CD4-positive, alpha-beta T cell treated with Interleukin-15 for 4 hours (primary cell): ENCODE data around the gene RECQL5.
A peak's percentile ranks its signal among the peaks of the same experiment; 100 is the strongest.

Experiments
- DNase-seq: peaks from one replicate; pipeline ENCODE4 v3.0.0-alpha.2; 2020; ENCODE audit warnings: low spot score

Gene RECQL5

GRCh38 chr17:75633486-75634375 lies 33.2 kb downstream of the RECQL5 start:
- DNase-seq = peak; percentile 39

- peak; percentile 80 for DNase-seq
Measured at GRCh38 chr17:75632863-75633485, 34.0 kb downstream of the RECQL5 start, which contains the start of gene SMIM5. SMIM5 (plus strand) TSS chr17:75633434; CDS start chr17:75640202, 6,768 bp downstream.

- DNase-seq = no peak
Measured at GRCh38 chr17:75632428-75632827, 34.5 kb downstream of the RECQL5 start.

GRCh38 chr17:75631353-75631752 lies 35.6 kb downstream of the RECQL5 start:
- DNase-seq = no peak

GRCh38 chr17:75630071-75630917 lies 36.7 kb downstream of the RECQL5 start:
- no peak for DNase-seq

- DNase-seq = no peak
Measured at GRCh38 chr17:75629157-75629556, 37.8 kb downstream of the RECQL5 start.

- DNase-seq = no peak
Measured at GRCh38 chr17:75628425-75628824, 38.5 kb downstream of the RECQL5 start.

- no peak for DNase-seq
Measured at GRCh38 chr17:75627094-75627493, 39.9 kb downstream of the RECQL5 start.

GRCh38 chr17:75626496-75627038 lies 40.4 kb downstream of the RECQL5 start:
- DNase-seq = no peak

GRCh38 chr17:75625813-75626486 lies 41.0 kb downstream of the RECQL5 start:
- no peak for DNase-seq

GRCh38 chr17:75624714-75625345 lies 42.1 kb downstream of the RECQL5 start:
- DNase-seq = no peak

GRCh38 chr17:75624021-75624420 lies 42.9 kb downstream of the RECQL5 start:
- DNase-seq = no peak

- DNase-seq = no peak
Measured at GRCh38 chr17:75623386-75623785, 43.6 kb downstream of the RECQL5 start.

- no peak for DNase-seq
Measured at GRCh38 chr17:75622771-75623273, 44.1 kb downstream of the RECQL5 start.

- no peak for DNase-seq
Measured at GRCh38 chr17:75622076-75622475, 44.9 kb downstream of the RECQL5 start.

- DNase-seq = no peak
Measured at GRCh38 chr17:75621489-75621888, 45.5 kb downstream of the RECQL5 start.

- no peak for DNase-seq
Measured at GRCh38 chr17:75619506-75620431, 47.2 kb downstream of the RECQL5 start.

- DNase-seq = no peak
Measured at GRCh38 chr17:75617675-75618074, 49.3 kb downstream of the RECQL5 start.

- no peak for DNase-seq
Measured at GRCh38 chr17:75617218-75617617, 49.7 kb downstream of the RECQL5 start.
